Neural cell (in vitro differentiated cells): Measurements from ENCODE around the gene DNAJA3. TPM values are rescaled to one million over a fixed set of nuclear protein-coding genes. Genes with fewer than 3 reads are reported as not detected.

Source experiments
- H2AFZ ChIP-seq: fragments of 200-600, 300-800 bp; sonication (generic), shearing (Covaris generic); 2 replicates; pipeline ENCODE4 v1.6.0; 2014; ENCODE audit warnings: low read depth, mild to moderate bottlenecking, antibody characterized with exemption, low read length, moderate library complexity
- H3F3A ChIP-seq: fragments of 200-600 bp; shearing (Covaris generic); 2 replicates; pipeline ENCODE4 v1.6.1; 2016; ENCODE audit warnings: mild to moderate bottlenecking, moderate library complexity, mixed read lengths, antibody characterized with exemption, low read length; ENCODE audit not compliant: insufficient read depth, poor library complexity, severe bottlenecking
- H3K27ac ChIP-seq: fragments of 200-600, 300-800 bp; sonication (generic), shearing (Covaris generic); 2 replicates; pipeline ENCODE4 v1.5.1; 2014; ENCODE audit warnings: mild to moderate bottlenecking, low read length, moderate library complexity
- H3K27me3 ChIP-seq: fragments of 300-800, 200-600 bp; sonication (generic), shearing (Covaris generic); 2 replicates; pipeline ENCODE4 v1.6.0; 2014; ENCODE audit warnings: mild to moderate bottlenecking, low read depth, low read length, moderate library complexity; ENCODE audit not compliant: insufficient read depth
- H3K36me3 ChIP-seq: fragments of 300-800, 200-600 bp; sonication (generic), shearing (Covaris generic); 2 replicates; pipeline ENCODE4 v1.5.1; 2014; ENCODE audit warnings: mild to moderate bottlenecking, antibody characterized with exemption, low read length, moderate library complexity; ENCODE audit not compliant: insufficient read depth
- H3K4me2 ChIP-seq: fragments of 300-800, 200-600 bp; sonication (generic), shearing (Covaris generic); 2 replicates; pipeline ENCODE4 v1.6.0; 2014; ENCODE audit warnings: mild to moderate bottlenecking, low read length
- H3K4me3 ChIP-seq: fragments of 300-800, 200-600 bp; sonication (generic), shearing (Covaris generic); 2 replicates; pipeline ENCODE4 v1.5.1; 2014; ENCODE audit warnings: mild to moderate bottlenecking, low read length, moderate library complexity
- H3K79me2 ChIP-seq: fragments of 200-600 bp; shearing (Covaris generic); replicated peaks from 2 replicates; pipeline ENCODE4 v1.6.0; 2014; ENCODE audit warnings: mild to moderate bottlenecking, low read length, moderate library complexity; ENCODE audit not compliant: insufficient read depth
- H3K9ac ChIP-seq: fragments of 300-800, 200-600 bp; sonication (generic), shearing (Covaris generic); 2 replicates; pipeline ENCODE4 v1.6.1; 2016; ENCODE audit warnings: mild to moderate bottlenecking, low read length, mixed read lengths
- H3K9me2 ChIP-seq: fragments of 200-600 bp; shearing (Covaris generic); 2 replicates; pipeline ENCODE4 v1.6.1; 2016; ENCODE audit warnings: mild to moderate bottlenecking, low read length, mixed read lengths; ENCODE audit not compliant: insufficient read depth
- H3K9me3 ChIP-seq: fragments of 200-600, 300-800 bp; sonication (generic), shearing (Covaris generic); 2 replicates; pipeline ENCODE4 v1.6.1; 2016; ENCODE audit warnings: mild to moderate bottlenecking, mixed run types, low read length, moderate library complexity, mixed read lengths
- H4K20me1 ChIP-seq: fragments of 200-600 bp; shearing (Covaris generic); 2 replicates; pipeline ENCODE4 v1.6.1; 2016; ENCODE audit warnings: mild to moderate bottlenecking, mixed run types; ENCODE audit not compliant: insufficient read depth
- CTCF ChIP-seq: fragments of 450-650 bp; IDR thresholded peaks from 2 replicates; pipeline ENCODE4 v1.5.1; 2014; ENCODE audit warnings: antibody characterized with exemption, mild to moderate bottlenecking, moderate library complexity; ENCODE audit not compliant: poor library complexity, severe bottlenecking
- EP300 ChIP-seq: fragments of 450-650 bp; conservative IDR thresholded peaks from 2 replicates; pipeline ENCODE4 v1.6.1; 2014; ENCODE audit warnings: antibody characterized with exemption, mild to moderate bottlenecking, moderate library complexity; ENCODE audit not compliant: poor library complexity, severe bottlenecking
- EZH2 ChIP-seq: fragments of 200-600, 300-800 bp; shearing (Covaris generic), sonication (generic); IDR thresholded peaks from 2 replicates; pipeline ENCODE4 v1.6.1; 2014; ENCODE audit warnings: antibody characterized with exemption, low read length, borderline replicate concordance, mild to moderate bottlenecking; ENCODE audit not compliant: insufficient read depth, poor library complexity, severe bottlenecking
- MXI1 ChIP-seq: fragments of 450-650 bp; conservative IDR thresholded peaks from 2 replicates; pipeline ENCODE4 v1.6.1; 2014; ENCODE audit warnings: antibody characterized with exemption, mild to moderate bottlenecking; ENCODE audit not compliant: poor library complexity, severe bottlenecking
- POLR2AphosphoS5 ChIP-seq: IDR thresholded peaks from 2 replicates; pipeline ENCODE4 v1.6.1; 2012
- RAD21 ChIP-seq: fragments of 450-650 bp; conservative IDR thresholded peaks from 2 replicates; pipeline ENCODE4 v1.6.1; 2014; ENCODE audit warnings: antibody characterized with exemption, mild to moderate bottlenecking, moderate library complexity
- REST ChIP-seq: IDR thresholded peaks from 2 replicates; pipeline ENCODE4 v1.6.1; 2012; ENCODE audit warnings: borderline replicate concordance
- SMC3 ChIP-seq: fragments of 450-650 bp; conservative IDR thresholded peaks from 2 replicates; pipeline ENCODE4 v1.6.1; 2014; ENCODE audit warnings: antibody characterized with exemption, mild to moderate bottlenecking, moderate library complexity; ENCODE audit not compliant: poor library complexity
- TAF1 ChIP-seq: IDR thresholded peaks from 2 replicates; pipeline ENCODE4 v1.6.1; 2012; ENCODE audit warnings: low read depth
- polyA plus RNA-seq: library from polyadenylated mRNA; depleted of rRNA; stranded (reverse); fragments of >200 nt; gene quantifications from 2 replicates; pipeline ENCODE4 v1.2.3, GENCODE V29; 2014

DNAJA3 gene
- polyA plus RNA-seq, 1 donor from 2014 or later = 44.8 TPM

GRCh38 chr16:4410335-4411075, 15.2 kb upstream of the DNAJA3 start:
- TF ChIP-seq POLR2AphosphoS5 (no peak), EP300 (no peak), RAD21 (no peak), CTCF (no peak), REST (no peak), TAF1 (no peak), MXI1 (no peak), SMC3 (no peak), EZH2 (no peak)
- Histone ChIP-seq H3K36me3 (no peaks in the 10 kb centered on the region), H3K79me2 (peaks cover 11% of the 10 kb centered on the region), H2AFZ (no peak overlapping the region), H3K27me3 (no peaks in the 10 kb centered on the region), H3F3A (no peaks in the 10 kb centered on the region), H3K4me3 (no peak overlapping the region), H4K20me1 (no peaks in the 10 kb centered on the region), H3K27ac (no peak overlapping the region), H3K9ac (no peak overlapping the region), H3K9me3 (no peaks in the 10 kb centered on the region), H3K9me2 (no peaks in the 10 kb centered on the region), H3K4me2 (no peak overlapping the region)

DNA sequence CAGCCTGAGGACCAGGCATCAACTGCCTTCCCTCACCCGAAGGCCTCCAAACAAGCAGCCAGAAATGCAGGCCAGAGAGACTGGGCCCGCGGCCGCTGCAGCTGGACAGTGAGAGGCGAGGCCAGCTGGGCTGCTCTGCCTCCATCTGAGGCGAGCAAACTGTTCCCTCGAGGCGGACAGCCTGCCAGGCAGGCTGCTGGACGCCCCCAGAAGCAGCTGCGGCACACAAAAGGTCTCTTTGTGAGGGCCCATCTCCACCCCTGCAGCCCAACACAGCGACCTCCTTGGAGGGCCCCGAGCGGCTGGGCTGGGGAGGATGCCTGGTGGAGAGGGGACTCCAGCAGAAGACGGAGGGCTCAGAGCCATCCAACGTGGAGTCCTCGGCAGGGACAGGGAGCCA, 14.0 kb upstream of the DNAJA3 start:
- Histone ChIP-seq H2AFZ (no peak overlapping the region), H3K9ac (no peak overlapping the region), H3K4me3 (no peak overlapping the region), H3K4me2 (no peak overlapping the region), H3K9me2 (no peaks in the 10 kb centered on the region), H3K27me3 (no peaks in the 10 kb centered on the region), H3K27ac (no peak overlapping the region), H4K20me1 (no peaks in the 10 kb centered on the region), H3K36me3 (no peaks in the 10 kb centered on the region), H3F3A (no peaks in the 10 kb centered on the region), H3K79me2 (peaks cover 11% of the 10 kb centered on the region), H3K9me3 (no peaks in the 10 kb centered on the region)
- TF ChIP-seq POLR2AphosphoS5 (no peak), TAF1 (no peak)
